ENCODE data around the gene TXNDC16. TPM values are rescaled to one million over a fixed set of nuclear protein-coding genes. Genes with fewer than 3 reads are reported as not detected.

Gene TXNDC16
- total RNA-seq, 2 donors from 2014 or later: 14.0 to 37.1 TPM

GRCh38 chr14:52399921-52400595, 152.2 kb downstream of the TXNDC16 start:
- no peaks in the 10 kb centered on the region for H3K27me3 ChIP-seq (replicated peaks; ENCODE audit: insufficient read depth)
- no peak for DNase-seq (ENCODE audit: low spot score)
- H3K36me3 ChIP-seq: no peaks in the 10 kb centered on the region
- intact Hi-C loops (cut with DNase I): loop anchor here (1.0 to 10.0 kb wide), 2 partner anchors 49 to 85 kb away; partner anchors contain the start of gene PTGER2
- 34% methylated on average over 8 of the region's 8 CpGs for WGBS
- no peaks in the 10 kb centered on the region for H3K9me3 ChIP-seq
- H3K27ac ChIP-seq: no peak overlapping the region
- H3K4me3 ChIP-seq: no peak overlapping the region
- no peak for TF ChIP-seq POLR2AphosphoS5 (IDR thresholded peaks at IDR 0.05)
- TF ChIP-seq POLR2A (IDR thresholded peaks at IDR 0.05): no peak
- TF ChIP-seq, protein P1, sequence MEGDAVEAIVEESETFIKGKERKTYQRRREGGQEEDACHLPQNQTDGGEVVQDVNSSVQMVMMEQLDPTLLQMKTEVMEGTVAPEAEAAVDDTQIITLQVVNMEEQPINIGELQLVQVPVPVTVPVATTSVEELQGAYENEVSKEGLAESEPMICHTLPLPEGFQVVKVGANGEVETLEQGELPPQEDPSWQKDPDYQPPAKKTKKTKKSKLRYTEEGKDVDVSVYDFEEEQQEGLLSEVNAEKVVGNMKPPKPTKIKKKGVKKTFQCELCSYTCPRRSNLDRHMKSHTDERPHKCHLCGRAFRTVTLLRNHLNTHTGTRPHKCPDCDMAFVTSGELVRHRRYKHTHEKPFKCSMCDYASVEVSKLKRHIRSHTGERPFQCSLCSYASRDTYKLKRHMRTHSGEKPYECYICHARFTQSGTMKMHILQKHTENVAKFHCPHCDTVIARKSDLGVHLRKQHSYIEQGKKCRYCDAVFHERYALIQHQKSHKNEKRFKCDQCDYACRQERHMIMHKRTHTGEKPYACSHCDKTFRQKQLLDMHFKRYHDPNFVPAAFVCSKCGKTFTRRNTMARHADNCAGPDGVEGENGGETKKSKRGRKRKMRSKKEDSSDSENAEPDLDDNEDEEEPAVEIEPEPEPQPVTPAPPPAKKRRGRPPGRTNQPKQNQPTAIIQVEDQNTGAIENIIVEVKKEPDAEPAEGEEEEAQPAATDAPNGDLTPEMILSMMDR (IDR thresholded peaks at IDR 0.05): no peak
- no peaks in the 10 kb centered on the region for H3K4me1 ChIP-seq (replicated peaks)

- intact Hi-C loops (cut with DNase I): no loop called here
Measured at GRCh38 chr14:52399104-52399503, 153.2 kb downstream of the TXNDC16 start.

DNA sequence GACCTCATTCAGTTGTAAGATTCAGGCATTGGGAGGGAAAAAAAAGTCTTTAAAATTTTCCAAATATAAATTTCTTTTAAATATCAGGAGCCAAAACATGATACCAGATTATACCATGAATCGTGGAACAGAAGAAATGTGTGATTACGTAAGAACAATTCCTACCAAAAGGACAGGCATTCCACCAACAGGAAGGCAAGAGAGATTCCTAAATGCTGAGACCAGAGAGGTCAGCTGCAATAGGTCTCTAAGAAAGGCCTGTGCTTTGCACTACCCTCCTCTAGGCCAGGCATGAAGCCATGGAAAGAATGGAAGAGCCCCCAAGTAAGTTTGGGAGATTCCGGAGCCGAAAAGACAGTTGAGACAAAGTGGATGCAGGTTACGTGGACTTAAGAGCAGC, 154.5 kb downstream of the TXNDC16 start:
- Histone ChIP-seq H3K27ac (no peak overlapping the region), H3K36me3 (no peaks in the 10 kb centered on the region), H3K4me3 (no peak overlapping the region), H3K27me3 (replicated peaks; ENCODE audit: insufficient read depth) (no peaks in the 10 kb centered on the region), H3K9me3 (no peaks in the 10 kb centered on the region), H3K4me1 (replicated peaks) (no peaks in the 10 kb centered on the region)
- TF ChIP-seq POLR2A (IDR thresholded peaks at IDR 0.05) (no peak), POLR2AphosphoS5 (IDR thresholded peaks at IDR 0.05) (no peak)
- TF ChIP-seq, protein P1 (IDR thresholded peaks at IDR 0.05): no peak
- intact Hi-C loops (cut with DNase I): no loop called here
- 87% methylated on average over 5 of the region's 5 CpGs for WGBS
- no peak for DNase-seq (ENCODE audit: low spot score)

More at GRCh38 chr14:52399104-52399503, 153.2 kb downstream of the TXNDC16 start:
- Histone ChIP-seq H3K27me3 (replicated peaks; ENCODE audit: insufficient read depth) (no peaks in the 10 kb centered on the region), H3K4me1 (replicated peaks) (no peaks in the 10 kb centered on the region), H3K27ac (no peak overlapping the region), H3K9me3 (no peaks in the 10 kb centered on the region), H3K4me3 (no peak overlapping the region), H3K36me3 (no peaks in the 10 kb centered on the region)
- no peak for TF ChIP-seq POLR2AphosphoS5 (IDR thresholded peaks at IDR 0.05)
- TF ChIP-seq, protein P1 (IDR thresholded peaks at IDR 0.05): no peak
- TF ChIP-seq POLR2A (IDR thresholded peaks at IDR 0.05): no peak
- 50% methylated on average over 5 of the region's 5 CpGs for WGBS
- DNase-seq (ENCODE audit: low spot score): no peak

DNA sequence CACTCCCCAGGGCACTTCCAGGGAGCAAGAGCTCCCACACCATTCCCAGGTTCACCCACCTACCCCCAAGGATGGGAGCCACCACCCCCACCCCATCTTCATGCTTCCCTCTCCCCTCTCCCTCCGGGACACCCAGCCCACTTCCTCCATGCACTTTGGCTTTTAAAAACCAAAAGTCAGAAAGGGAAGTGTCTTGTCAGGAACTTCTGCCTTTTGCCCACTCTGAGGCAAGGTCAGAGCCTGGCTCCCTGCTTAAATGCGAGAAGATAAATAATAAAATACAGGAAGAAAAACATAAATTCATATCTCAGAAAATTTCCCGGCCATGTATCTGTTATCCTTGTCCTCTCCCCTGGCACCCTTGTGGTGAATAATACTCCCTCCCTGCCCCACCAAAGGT, 156.6 kb downstream of the TXNDC16 start:
- DNase-seq (ENCODE audit: low spot score): no peak
- WGBS: 79% methylated on average over 3 of the region's 3 CpGs
- Histone ChIP-seq H3K9me3 (no peaks in the 10 kb centered on the region), H3K4me3 (no peak overlapping the region), H3K27ac (no peak overlapping the region), H3K36me3 (no peaks in the 10 kb centered on the region), H3K27me3 (replicated peaks; ENCODE audit: insufficient read depth) (no peaks in the 10 kb centered on the region), H3K4me1 (replicated peaks) (no peaks in the 10 kb centered on the region)
- intact Hi-C loops (cut with DNase I): no loop called here
- TF ChIP-seq POLR2A (IDR thresholded peaks at IDR 0.05) (no peak), POLR2AphosphoS5 (IDR thresholded peaks at IDR 0.05) (no peak)
- TF ChIP-seq, protein P1 (IDR thresholded peaks at IDR 0.05): no peak

Data from prostate gland (tissue), 2 donors.